Lung microvascular endothelial cell (primary cell): ENCODE results near the gene DRAXIN. TPM values are rescaled to one million over a fixed set of nuclear protein-coding genes. Genes with fewer than 3 reads are reported as not detected.

Experiments
- DNase-seq, 2 donors: peaks; one replicate each; pipeline versions ENCODE4 v3.0.0 to v3.0.0-alpha.2; 2010; ENCODE audit warnings: low read depth in 2 of 2
- total RNA-seq: library from RNA; depleted of rRNA; stranded (reverse); fragments of >200 nt; gene quantifications from 2 replicates; pipeline ENCODE4 v1.2.1, GENCODE V29; 2014

DRAXIN gene
- total RNA-seq, 1 donor from 2014 or later = under 0.01 TPM

GRCh38 chr1:11684070-11684469 is 7.4 kb upstream of the DRAXIN start:
- DNase-seq = no peak

DNA sequence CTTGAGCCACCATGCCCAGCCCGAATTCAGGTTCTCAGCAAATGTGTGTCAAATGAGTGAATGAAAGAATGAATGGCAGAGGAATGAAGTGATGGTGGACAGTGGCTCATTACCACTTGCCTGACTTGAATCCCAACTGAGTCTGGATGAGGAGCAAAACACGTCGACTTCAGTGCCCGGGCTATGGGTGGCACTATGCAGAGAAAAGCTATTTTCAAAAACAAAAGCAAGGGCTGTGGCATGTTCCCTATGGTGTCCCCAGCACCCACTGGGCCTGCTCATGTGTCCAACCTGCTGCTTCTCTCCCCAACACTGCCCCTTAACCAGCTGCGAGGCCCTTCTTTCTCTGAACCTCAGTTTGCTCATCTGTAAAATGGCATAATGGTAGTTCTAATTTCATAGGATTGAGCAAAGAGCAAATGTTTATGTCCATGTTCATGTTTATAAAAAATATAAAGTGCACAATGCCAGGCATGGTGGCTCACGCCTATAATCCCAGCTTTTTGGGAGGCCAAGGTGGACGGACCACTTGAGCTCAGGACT is 6.2 kb upstream of the DRAXIN start:
- DNase-seq = no peak

- DNase-seq = no peak
Observed at GRCh38 chr1:11688506-11688905, 3.0 kb upstream of the DRAXIN start.

DNA sequence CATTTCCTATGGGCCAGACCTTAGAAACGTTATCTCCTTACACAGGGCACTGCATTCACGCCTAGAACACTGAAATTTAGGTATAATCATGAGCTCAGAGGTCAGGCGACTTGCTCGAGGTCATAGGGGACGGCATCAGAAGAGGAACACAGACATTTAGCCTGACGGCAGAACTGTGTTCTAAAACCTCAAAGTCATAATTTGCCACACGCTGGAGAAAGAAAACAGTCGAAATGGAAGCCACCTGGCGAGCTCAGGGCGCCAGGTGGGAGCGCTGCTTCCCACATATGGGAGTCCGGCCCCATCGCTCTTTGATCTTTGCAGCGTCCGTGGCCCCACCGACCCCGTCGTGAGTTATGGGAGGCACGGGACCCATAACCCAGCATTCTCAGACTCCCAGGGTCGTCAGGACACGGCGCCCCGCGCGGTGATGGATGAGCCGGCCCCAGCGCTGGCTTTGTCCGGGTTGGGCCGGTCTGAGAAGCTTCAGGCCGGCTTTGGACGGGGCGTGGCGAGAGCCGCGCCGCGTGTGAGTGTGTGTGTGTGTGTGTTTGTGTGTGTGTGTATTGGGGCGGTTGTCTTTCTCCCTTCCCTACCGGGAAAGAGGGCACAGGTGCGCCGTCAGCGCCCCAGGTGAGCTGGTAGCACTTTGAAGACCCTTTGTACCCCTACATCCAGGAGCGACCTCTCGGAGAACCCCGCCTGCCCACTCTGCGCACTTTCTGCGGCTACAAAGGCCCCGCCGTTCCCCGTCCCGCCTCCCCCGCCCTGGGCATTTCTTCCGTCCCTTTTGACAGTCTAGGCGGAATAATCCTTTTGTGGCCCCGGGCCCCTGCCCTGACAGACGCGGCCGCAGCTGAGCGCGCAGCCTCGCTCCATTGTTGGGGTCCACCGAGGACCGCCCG is 861 bp upstream of the DRAXIN start:
- no peak for DNase-seq

- DNase-seq = no peak
Observed at GRCh38 chr1:11691928-11692711, 610 bp downstream of the DRAXIN start.

DNA sequence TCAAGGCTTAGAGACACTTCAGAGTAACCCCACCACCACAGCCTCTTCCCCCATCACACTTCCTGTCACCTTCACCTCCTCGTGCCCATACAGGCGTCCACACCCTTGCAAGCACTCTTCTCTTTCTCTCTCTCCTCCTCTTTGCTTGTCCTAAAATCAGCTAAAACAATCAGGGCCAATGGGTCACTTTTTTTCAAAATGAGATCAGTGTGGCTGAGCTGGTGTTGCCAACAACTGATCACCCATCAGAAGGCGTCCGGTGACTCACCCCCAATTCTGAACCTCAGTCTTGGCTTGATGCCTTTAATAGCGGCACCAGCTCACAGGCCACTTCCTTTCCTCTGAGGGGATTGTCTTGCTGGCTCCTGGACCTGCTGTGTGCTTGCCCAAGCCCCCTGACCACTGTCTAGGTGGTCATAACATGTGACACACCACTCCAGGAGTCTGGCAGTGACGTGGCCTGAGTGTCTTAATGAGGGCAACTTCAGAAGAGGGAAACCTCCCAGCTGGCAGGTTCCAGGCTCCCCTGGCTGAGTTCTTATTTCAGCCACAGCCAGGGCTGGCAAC is 1.6 kb downstream of the DRAXIN start:
- peak; percentile 36 to 86 for DNase-seq

DNA sequence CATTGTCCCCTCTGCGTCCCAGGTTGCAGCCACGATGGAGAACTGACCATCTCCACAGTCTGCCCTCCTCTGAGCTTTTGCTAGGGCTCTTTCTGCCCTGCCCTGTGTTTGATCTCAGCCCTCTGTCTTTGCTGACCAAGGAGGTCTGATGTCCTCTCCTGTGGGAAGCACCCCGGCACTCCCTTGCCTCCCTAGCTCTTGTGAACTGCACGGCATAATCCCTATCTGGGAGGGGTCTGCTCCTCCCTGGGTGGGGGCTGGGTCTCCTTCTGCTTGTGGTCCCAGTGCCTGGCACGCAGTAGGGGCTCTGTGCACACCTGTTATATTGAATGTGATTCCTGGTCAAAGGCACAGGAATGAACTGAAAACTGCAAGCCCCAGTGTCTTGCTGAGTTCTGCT is 2.4 kb downstream of the DRAXIN start:
- no peak for DNase-seq

GRCh38 chr1:11695861-11696260 is 4.4 kb downstream of the DRAXIN start:
- no peak for DNase-seq

GRCh38 chr1:11697188-11697892 is 5.8 kb downstream of the DRAXIN start:
- no peak for DNase-seq

GRCh38 chr1:11697893-11698210 is 6.3 kb downstream of the DRAXIN start:
- DNase-seq = no peak

- no peak for DNase-seq
Observed at GRCh38 chr1:11700601-11701467, 9.3 kb downstream of the DRAXIN start.

- no peak for DNase-seq
Observed at GRCh38 chr1:11701551-11701961, 10.0 kb downstream of the DRAXIN start.

DNA sequence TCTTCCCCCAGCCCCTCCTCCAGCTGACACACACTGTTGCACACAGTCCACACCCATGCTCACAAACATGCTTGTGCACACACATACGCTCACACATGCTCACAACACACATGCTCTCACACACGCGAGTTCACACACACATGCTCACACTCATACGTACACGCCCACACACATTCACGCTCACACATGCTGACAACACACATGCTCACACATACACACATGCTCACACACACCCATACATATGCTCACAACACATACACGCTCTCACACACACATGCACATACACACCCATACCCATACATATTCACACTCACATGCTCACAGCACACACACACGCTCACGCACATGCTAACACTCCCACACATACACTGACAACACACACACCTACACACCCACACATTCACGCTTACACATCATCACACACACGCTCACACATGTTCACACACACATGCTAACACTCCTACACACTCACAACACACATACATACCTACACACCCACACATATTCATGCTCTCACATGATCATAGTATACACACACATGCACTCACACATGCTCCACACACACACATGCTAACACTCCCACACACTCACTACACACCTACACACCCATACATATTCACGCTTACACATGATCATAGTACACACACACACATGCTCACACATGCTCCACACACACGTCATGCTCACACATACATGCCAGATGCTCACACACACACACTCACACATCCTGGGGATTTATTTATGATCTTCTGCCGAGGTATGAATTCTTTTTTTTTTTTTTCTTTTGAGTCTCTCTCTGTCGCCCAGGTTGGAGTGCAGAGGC is 10.7 kb downstream of the DRAXIN start:
- no peak for DNase-seq

- DNase-seq = no peak
Observed at GRCh38 chr1:11703357-11704193, 12.1 kb downstream of the DRAXIN start.

GRCh38 chr1:11704194-11704529 is 12.7 kb downstream of the DRAXIN start:
- no peak for DNase-seq

GRCh38 chr1:11704691-11705475 is 13.4 kb downstream of the DRAXIN start:
- no peak for DNase-seq

DNA sequence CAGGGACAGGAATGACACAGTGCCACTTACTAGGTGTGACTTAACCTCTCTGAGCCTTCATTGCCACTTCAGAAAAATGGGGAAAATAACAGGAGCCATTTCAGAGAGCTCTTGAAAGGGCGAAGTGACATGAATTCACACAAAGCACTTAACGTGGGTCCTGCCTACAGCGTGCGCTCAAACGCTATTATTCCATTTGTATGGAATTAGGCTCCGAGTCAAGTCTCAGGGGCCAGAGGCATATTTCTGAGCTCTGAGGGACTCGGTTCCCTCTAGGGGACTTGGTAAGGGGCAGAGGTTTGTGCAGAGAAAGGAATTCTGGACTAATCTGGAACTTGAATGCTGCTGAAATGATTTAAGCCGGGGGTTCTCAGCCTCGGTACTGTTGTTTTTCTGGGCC is 14.1 kb downstream of the DRAXIN start:
- no peak for DNase-seq

DNA sequence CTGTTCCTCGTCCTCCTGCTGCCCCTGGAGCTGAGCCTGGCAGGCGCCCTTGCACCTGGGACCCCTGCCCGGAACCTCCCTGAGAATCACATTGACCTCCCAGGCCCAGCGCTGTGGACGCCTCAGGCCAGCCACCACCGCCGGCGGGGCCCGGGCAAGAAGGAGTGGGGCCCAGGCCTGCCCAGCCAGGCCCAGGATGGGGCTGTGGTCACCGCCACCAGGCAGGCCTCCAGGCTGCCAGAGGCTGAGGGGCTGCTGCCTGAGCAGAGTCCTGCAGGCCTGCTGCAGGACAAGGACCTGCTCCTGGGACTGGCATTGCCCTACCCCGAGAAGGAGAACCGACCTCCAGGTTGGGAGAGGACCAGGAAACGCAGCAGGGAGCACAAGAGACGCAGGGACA is 14.8 kb downstream of the DRAXIN start:
- DNase-seq = no peak
